NCI-H2107 (cell line): ENCODE data around the gene AGBL3.
"Not testable (repeated sequence)": the region's sequence is repeated elsewhere in the genome, so short reads cannot be mapped to it uniquely, and the experiment has no call there.

ENCODE experiments used
- DNase-seq: peaks from one replicate; lab custom pipeline; 2025; lab: John Stamatoyannopoulos, UW

AGBL3 gene

DNA sequence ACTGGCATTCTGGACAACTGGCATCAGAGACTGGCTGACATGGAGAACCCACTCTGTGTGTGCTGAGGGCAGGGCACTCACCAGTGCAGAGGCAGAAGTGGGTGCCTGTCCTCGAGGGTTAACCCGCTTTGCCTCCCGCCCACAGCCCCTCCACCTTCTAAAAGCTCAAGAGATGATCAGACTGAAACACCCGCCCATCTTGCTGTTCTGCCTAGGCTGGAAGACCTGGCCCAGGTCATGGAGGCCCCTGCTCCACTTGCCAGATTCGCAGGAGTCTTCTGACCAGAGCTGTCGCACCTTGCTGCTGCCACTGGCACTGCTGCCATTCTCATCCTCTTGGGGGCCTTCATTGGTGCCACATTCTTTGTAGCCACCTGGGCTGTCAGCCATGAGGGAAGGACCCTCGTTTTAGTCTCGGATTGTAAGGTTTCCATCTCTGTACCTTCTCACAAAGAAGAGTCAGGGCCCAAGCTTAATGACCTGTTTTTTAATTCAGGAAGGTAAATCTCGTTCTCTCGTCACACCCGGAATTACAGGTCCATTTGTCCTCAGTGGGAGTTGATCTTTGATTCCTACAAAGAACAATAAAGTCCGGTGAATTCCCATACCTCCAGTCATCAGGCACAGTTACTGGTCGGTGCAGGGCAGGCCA is 182.3 kb downstream of the AGBL3 start:
- no peak for DNase-seq

GRCh38 chr7:135169141-135169963 is 183.0 kb downstream of the AGBL3 start:
- no peak for DNase-seq

- DNase-seq: no peak
Observed at GRCh38 chr7:135169964-135170273, 183.6 kb downstream of the AGBL3 start.

GRCh38 chr7:135170274-135170997 is 184.1 kb downstream of the AGBL3 start, which contains the start of gene CYREN:
Gene CYREN, minus strand, starts transcription at chr7:135170707. Its CDS starts 1,785 bp downstream, at chr7:135168922.
- peak; percentile 92 for DNase-seq

DNA sequence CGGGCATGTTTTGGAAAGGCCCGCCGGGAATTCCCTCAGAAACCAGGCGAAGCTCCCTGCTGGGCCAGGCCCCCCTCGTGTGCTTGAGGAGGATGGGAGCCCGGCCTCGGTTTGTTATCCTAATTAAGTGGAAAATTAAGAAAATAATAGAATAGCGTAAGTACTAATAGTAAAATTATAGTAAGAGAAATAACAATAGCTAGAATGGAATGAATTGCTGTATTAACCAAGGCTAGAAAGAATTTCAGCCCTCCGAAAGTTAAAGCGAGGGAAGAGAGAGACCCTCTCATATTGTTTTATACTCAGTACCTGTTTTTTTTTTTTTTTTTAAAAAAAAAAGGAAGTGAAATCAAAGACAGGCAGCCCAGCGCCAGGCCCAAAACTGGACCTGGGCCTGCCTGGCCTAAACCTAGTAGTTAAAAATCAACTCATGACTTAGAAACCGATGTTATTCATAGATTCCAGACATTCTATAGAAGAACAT is 184.7 kb downstream of the AGBL3 start:
- DNase-seq: not testable (repeated sequence)

- DNase-seq: not testable (repeated sequence)
Observed at GRCh38 chr7:135171581-135172291, 185.4 kb downstream of the AGBL3 start.

GRCh38 chr7:135173916-135174315 is 187.6 kb downstream of the AGBL3 start:
- DNase-seq: not testable (repeated sequence)

DNA sequence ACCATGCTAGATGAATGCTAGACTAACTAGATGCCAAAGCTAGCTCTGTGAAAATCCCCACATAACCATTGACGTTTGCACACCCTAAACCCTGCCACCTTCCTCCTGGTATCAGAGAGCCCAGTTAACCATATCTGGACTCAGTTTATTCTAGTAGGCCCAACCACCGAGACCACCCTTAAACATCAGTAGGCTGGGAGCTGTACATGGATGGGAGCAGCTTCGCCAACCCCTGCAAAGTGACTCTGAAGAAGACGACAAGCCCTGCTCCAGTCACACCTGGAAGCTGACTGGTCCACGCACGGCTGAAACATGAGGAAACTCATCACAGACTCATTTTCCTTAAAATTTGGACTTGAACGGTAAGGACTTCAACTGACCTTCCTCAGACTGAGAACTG is 188.6 kb downstream of the AGBL3 start:
- no peak for DNase-seq

- no peak for DNase-seq
Observed at GRCh38 chr7:135175931-135176330, 189.6 kb downstream of the AGBL3 start.

GRCh38 chr7:135177028-135177696 is 190.9 kb downstream of the AGBL3 start:
- DNase-seq: no peak

GRCh38 chr7:135178364-135178763 is 192.1 kb downstream of the AGBL3 start:
- DNase-seq: no peak

DNA sequence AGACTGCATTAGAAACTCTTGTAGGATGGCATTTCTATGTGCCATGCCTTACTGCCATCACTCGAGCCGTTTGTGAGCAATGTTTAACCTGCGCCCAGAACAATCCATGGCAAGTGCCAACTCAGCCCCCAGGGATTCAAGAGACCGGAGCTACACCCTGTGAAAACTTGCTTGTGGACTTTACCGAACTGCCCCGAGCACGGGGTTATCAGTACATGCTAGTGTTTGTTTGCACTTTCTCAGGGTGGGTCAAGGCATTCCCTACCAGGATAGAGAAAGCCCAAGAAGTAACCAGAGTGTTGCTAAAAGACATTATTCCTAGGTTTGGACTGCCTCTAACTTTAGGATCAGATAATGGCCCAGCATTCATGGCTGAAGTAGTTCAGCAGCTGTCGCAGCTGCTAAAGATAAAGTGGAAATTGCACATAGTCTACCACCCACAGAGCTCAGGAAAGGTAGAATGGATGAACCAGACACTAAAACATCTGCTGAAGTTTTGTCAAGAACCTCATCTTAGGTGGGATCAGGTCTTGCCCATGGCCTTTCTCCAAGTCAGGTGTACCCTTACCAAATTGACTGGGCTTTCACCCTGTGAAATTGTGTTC is 193.1 kb downstream of the AGBL3 start:
- no peak for DNase-seq

GRCh38 chr7:135180122-135180521 is 193.8 kb downstream of the AGBL3 start:
- no peak for DNase-seq

GRCh38 chr7:135181261-135181928 is 195.1 kb downstream of the AGBL3 start:
- DNase-seq: no peak

DNA sequence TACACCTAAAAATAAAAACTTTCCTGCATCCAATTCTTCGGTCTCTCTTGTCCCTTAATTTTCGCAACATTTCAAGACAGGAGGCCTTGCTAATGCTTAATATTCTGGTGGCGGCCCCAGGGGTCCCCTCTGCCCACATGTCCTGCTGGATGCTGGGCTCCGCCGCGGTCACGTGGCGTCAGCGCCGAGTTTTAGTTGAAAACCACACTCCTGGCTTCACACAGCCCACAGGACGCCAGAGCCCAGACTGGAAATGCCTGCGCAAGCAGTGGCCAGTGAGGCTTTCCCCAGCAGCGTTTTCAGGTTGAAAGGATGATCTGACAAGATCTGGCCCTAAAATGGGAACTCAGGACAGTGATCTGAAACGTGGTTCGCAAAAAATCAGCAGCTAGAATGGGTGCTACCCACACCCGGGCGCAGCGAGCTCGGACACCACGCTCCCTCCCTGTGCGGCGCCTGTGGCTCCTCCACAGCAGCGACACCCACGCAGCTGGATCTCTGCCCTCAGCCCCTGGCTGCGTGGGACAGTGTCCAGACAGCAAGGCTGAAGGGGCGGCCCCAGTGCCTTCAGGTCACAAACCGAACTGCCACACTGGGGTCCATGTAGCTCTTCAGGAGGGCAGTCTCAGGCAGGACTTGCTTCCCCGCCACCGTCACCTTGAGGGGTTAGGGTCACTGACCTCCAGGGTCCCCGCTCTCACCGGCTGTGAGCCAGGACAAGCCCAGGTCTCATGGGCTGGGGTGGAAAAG is 195.8 kb downstream of the AGBL3 start:
- no peak for DNase-seq

DNA sequence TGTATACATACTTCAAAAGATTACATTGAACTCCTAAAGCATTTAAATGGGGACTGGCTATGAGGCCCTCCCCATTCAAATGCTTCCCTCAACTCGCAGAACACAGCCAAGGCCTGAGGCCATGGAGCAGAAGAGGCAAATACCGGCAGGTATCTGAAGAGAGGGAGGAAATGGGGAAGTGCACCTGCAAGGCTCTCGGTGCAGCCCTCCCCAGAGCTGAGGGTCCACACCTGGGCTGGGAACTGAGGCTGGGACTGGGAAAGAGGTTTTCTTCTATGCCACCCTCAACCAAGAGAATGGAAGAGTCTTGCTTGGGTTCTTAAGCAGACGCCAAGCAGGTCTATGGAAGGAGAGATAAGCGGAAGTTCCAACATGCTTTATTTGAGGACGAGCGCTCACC is 197.2 kb downstream of the AGBL3 start:
- no peak for DNase-seq

DNA sequence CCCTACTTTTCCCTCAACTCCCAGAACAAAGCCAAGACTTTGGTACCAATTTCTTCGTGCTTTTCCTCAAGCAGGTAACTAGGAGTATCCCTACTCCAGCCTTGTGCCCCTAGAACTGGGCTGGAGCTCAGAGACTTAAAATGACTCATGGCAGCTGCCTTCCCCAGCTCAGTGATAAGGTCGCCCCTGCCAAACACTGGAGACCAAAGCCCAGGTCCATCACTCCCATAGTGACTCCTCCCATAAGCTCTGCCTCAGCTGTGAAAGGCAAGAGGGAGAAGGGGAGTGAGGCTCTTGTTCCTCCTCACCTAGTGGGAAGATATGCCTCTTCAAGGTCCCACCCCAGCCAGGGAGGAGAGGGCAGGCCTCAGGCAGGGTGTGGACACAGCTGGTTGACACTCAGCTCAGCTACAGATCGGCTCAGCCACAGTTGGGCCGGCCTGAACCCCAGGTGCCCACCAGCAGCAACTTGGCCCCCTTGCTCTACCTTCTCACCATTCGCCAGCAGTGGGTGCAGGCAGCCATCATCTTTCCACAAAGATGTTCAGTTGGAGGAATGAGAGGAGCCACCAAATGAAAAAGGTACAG is 198.0 kb downstream of the AGBL3 start:
- no peak for DNase-seq
